Measurements from ENCODE around the gene PPP1R14C.

PPP1R14C gene

GRCh38 chr6:150220634-150221551 is 78.0 kb downstream of the PPP1R14C start:
- DNase-seq (ENCODE audit: low read depth): no peak
- H3K4me3 ChIP-seq (ENCODE audit: control insufficient read depth, low read depth, low read length): no peak overlapping the region
- no peak for TF ChIP-seq CTCF (IDR thresholded peaks at IDR 0.05; ENCODE audit: control insufficient read depth, insufficient read depth, low read depth, low read length, missing control alignments)

- H3K4me3 ChIP-seq (ENCODE audit: control insufficient read depth, low read depth, low read length): no peak overlapping the region
- DNase-seq (ENCODE audit: low read depth): no peak
- no peak for TF ChIP-seq CTCF (IDR thresholded peaks at IDR 0.05; ENCODE audit: control insufficient read depth, insufficient read depth, low read depth, low read length, missing control alignments)
Measured at GRCh38 chr6:150224820-150225219, 82.0 kb downstream of the PPP1R14C start.

GRCh38 chr6:150227281-150227680 is 84.4 kb downstream of the PPP1R14C start:
- no peak for TF ChIP-seq CTCF (IDR thresholded peaks at IDR 0.05; ENCODE audit: control insufficient read depth, insufficient read depth, low read depth, low read length, missing control alignments)

GRCh38 chr6:150228072-150228733 is 85.4 kb downstream of the PPP1R14C start:
- H3K4me3 ChIP-seq (ENCODE audit: control insufficient read depth, low read depth, low read length): no peak overlapping the region
- TF ChIP-seq CTCF (IDR thresholded peaks at IDR 0.05; ENCODE audit: control insufficient read depth, insufficient read depth, low read depth, low read length, missing control alignments): no peak
- DNase-seq (ENCODE audit: low read depth): no peak

More at GRCh38 chr6:150227281-150227680, 84.4 kb downstream of the PPP1R14C start:
- DNase-seq (ENCODE audit: low read depth): no peak
- H3K4me3 ChIP-seq (ENCODE audit: control insufficient read depth, low read depth, low read length): no peak overlapping the region

- TF ChIP-seq CTCF (IDR thresholded peaks at IDR 0.05; ENCODE audit: control insufficient read depth, insufficient read depth, low read depth, low read length, missing control alignments): no peak
- no peak for DNase-seq (ENCODE audit: low read depth)
- H3K4me3 ChIP-seq (ENCODE audit: control insufficient read depth, low read depth, low read length): no peak overlapping the region
Measured at GRCh38 chr6:150229436-150230163, 86.8 kb downstream of the PPP1R14C start.

GRCh38 chr6:150230164-150230561 is 87.3 kb downstream of the PPP1R14C start:
- H3K4me3 ChIP-seq (ENCODE audit: control insufficient read depth, low read depth, low read length): no peak overlapping the region
- no peak for TF ChIP-seq CTCF (IDR thresholded peaks at IDR 0.05; ENCODE audit: control insufficient read depth, insufficient read depth, low read depth, low read length, missing control alignments)
- DNase-seq (ENCODE audit: low read depth): no peak
